HEK293 (cell line): ENCODE results near the gene GDF9.

Experiments used
- GFI1B ChIP-seq: fragments of 450-650 bp; formaldehyde crosslinking; IDR thresholded peaks from 2 replicates; pipeline ENCODE4 v1.5.1; 2016; ENCODE audit warnings: missing biosample characterization, missing genetic modification characterization
- GLIS2 ChIP-seq: fragments of 450-650 bp; formaldehyde crosslinking; IDR thresholded peaks from 2 replicates; pipeline ENCODE4 v1.5.1; 2016; ENCODE audit warnings: missing biosample characterization, missing genetic modification characterization
- KLF10 ChIP-seq: fragments of 450-650 bp; IDR thresholded peaks from 2 replicates; pipeline ENCODE4 v1.5.1; 2018; ENCODE audit warnings: missing biosample characterization, mild to moderate bottlenecking, missing genetic modification characterization
- REST ChIP-seq: fragments of 450-650 bp; formaldehyde crosslinking; IDR thresholded peaks from 2 replicates; pipeline ENCODE4 v1.5.1; 2016; ENCODE audit warnings: missing biosample characterization, missing genetic modification characterization
- TCF7L2 ChIP-seq: IDR thresholded peaks from 2 replicates; pipeline ENCODE4 v1.6.1; 2011; ENCODE audit warnings: low read depth, mild to moderate bottlenecking, inconsistent platforms, low read length, moderate library complexity, borderline replicate concordance
- ZBTB20 ChIP-seq: fragments of 450-650 bp; formaldehyde crosslinking; IDR thresholded peaks from 2 replicates; pipeline ENCODE4 v1.5.1; 2016; ENCODE audit warnings: missing biosample characterization, missing genetic modification characterization
- ZNF514 ChIP-seq: fragments of 450-650 bp; formaldehyde crosslinking; IDR thresholded peaks from 2 replicates; pipeline ENCODE4 v1.5.1; 2016; ENCODE audit warnings: missing biosample characterization, missing genetic modification characterization
- ZNF624 ChIP-seq: fragments of 450-650 bp; formaldehyde crosslinking; IDR thresholded peaks from 2 replicates; pipeline ENCODE4 v1.5.1; 2017; ENCODE audit warnings: missing biosample characterization, missing genetic modification characterization
- ZNF843 ChIP-seq: fragments of 450-650 bp; formaldehyde crosslinking; IDR thresholded peaks from 2 replicates; pipeline ENCODE4 v1.5.1; 2016; ENCODE audit warnings: missing biosample characterization, missing genetic modification characterization
- TF ChIP-seq, protein P1 (sequence below): fragments of 450-650 bp; formaldehyde crosslinking; IDR thresholded peaks from 2 replicates; pipeline ENCODE4 v1.5.1; 2016; ENCODE audit warnings: missing biosample characterization, missing genetic modification characterization
- TF ChIP-seq, protein P2 (sequence below): fragments of 450-650 bp; IDR thresholded peaks from 2 replicates; pipeline ENCODE4 v1.5.1; 2018; ENCODE audit warnings: missing biosample characterization, mild to moderate bottlenecking, missing genetic modification characterization

DNA sequence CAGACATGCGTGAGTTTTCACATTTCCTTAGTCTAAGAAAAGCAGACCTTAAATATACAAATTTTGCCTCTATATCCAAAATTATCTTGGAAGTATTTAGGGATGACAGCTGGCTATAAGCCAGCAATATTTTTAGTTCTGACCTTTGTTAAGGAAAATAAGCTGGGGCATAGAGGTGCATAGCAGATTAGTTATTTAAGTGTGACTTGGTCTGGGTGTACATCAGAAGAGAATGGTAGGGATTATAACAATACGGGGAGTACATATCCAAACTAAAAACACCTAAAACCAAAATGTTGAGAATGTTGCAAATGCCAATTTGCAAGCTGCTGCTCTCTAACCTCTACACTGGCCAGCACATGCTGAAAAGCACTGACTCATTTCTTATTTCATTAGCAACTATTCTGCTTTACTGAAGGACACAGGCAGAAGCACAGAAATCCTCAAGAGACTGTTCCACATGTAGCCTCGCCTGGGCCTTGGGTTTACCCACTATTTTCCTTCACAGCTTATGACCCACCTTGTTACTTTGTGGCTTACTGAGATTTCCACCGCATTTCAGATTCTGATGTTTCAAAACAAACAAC, 29.5 kb upstream of the GDF9 start:
- TF ChIP-seq, protein P1, sequence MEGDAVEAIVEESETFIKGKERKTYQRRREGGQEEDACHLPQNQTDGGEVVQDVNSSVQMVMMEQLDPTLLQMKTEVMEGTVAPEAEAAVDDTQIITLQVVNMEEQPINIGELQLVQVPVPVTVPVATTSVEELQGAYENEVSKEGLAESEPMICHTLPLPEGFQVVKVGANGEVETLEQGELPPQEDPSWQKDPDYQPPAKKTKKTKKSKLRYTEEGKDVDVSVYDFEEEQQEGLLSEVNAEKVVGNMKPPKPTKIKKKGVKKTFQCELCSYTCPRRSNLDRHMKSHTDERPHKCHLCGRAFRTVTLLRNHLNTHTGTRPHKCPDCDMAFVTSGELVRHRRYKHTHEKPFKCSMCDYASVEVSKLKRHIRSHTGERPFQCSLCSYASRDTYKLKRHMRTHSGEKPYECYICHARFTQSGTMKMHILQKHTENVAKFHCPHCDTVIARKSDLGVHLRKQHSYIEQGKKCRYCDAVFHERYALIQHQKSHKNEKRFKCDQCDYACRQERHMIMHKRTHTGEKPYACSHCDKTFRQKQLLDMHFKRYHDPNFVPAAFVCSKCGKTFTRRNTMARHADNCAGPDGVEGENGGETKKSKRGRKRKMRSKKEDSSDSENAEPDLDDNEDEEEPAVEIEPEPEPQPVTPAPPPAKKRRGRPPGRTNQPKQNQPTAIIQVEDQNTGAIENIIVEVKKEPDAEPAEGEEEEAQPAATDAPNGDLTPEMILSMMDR (tag by site-specific recombination): no peak
- no peak for TF ChIP-seq KLF10 (tag by site-specific recombination)
- TF ChIP-seq GLIS2: no peak
- no peak for TF ChIP-seq TCF7L2
- no peak for TF ChIP-seq GFI1B (tag by site-specific recombination)
- no peak for TF ChIP-seq ZNF514 (tag by site-specific recombination)
- TF ChIP-seq ZBTB20: no peak
- TF ChIP-seq ZNF843: no peak
- TF ChIP-seq REST (tag by site-specific recombination): no peak
- no peak for TF ChIP-seq ZNF624
- TF ChIP-seq, protein P2, sequence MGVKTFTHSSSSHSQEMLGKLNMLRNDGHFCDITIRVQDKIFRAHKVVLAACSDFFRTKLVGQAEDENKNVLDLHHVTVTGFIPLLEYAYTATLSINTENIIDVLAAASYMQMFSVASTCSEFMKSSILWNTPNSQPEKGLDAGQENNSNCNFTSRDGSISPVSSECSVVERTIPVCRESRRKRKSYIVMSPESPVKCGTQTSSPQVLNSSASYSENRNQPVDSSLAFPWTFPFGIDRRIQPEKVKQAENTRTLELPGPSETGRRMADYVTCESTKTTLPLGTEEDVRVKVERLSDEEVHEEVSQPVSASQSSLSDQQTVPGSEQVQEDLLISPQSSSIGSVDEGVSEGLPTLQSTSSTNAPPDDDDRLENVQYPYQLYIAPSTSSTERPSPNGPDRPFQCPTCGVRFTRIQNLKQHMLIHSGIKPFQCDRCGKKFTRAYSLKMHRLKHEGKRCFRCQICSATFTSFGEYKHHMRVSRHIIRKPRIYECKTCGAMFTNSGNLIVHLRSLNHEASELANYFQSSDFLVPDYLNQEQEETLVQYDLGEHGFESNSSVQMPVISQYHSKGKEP (tag by site-specific recombination): no peak
